HG02884 (cell line): Measurements from ENCODE around the gene KRTAP29-1.
"Not testable (repeated sequence)": the region's sequence is repeated elsewhere in the genome, so short reads cannot be mapped to it uniquely, and the experiment has no call there.

Experiments
- ATAC-seq: cut with Tn5 transposase; IDR thresholded peaks from one replicate; pipeline ENCODE4 v1.9.1; 2021; ENCODE audit warnings: mild to moderate bottlenecking, moderate library complexity; ENCODE audit not compliant: unreplicated experiment

Gene KRTAP29-1

DNA sequence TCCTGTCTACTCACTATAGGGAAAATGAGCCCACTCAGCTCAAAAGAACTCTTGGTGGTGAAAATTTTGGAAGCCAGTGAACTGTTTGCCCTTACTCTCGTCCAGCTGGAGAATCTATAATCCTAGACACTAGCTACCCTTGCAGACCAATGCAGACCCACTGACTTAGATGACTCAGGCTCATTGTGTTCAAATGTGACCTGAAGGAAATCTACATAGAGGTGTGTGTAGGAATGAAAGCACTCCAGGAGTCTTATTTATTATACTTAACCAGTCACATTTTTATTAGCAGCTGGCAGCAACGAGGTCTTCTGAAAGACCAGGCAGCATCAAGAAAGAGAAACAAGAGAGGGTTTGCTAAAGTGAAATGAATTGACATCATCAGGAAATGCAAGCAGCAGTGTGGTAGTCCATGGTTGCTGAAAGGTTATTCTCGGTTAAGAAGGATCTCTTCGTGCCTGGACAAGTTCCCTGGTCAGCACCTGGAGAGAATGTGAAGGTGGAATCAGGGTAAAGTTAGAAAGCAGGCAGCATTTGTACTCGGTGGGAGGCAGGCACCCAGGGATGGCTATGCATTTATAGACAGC lies 1.4 kb downstream of the KRTAP29-1 start:
- ATAC-seq = no peak

DNA sequence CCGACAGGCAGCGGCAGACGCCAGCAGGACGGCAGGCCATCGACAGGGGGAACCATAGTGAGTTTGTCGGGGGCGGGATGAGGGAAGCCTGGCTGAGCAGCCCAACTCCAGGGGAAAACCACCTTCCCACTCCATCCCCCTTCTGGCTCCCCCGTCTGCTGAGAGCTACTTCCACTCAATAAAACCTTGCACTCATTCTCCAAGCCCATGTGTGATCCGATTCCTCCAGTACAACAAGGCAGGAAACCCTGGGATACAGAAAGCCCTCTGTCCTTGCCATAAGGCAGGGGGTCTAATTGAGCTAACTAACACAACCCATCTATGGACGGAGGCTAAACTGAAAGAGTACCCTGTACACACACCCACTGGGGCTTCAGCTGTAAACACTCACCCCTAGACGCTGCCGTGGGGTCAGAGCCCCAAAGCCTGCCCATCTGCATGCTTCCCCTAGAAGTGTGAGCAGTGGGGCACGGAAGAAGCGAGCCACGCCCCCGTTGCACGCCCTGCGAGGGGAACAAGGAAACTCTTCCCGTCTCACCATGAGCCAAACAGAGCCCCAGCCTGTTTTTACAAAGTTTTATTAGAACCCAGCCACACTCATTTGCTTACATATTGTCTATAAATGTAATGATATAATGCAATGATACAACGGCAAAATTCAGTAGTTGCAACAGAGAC lies 4.1 kb downstream of the KRTAP29-1 start:
- ATAC-seq = no peak

DNA sequence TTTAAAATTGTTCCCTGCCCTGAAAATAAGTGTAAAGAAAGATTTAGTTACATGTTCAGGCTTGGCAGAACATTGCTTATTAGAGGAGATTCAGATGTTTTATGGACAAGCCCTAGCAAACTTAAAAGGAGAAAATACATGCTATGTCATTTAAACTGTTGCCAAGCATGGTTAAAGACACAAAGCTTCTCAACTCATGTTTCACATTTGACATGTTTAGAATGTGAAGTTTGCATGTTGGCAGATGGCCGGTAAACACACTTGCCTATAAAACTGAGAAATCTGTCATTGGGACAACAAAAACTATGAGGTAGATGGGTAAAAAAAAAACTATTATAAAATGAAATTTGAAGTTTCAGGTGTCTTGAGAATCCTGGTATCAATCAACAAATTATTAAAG lies 5.8 kb downstream of the KRTAP29-1 start:
- no peak for ATAC-seq

DNA sequence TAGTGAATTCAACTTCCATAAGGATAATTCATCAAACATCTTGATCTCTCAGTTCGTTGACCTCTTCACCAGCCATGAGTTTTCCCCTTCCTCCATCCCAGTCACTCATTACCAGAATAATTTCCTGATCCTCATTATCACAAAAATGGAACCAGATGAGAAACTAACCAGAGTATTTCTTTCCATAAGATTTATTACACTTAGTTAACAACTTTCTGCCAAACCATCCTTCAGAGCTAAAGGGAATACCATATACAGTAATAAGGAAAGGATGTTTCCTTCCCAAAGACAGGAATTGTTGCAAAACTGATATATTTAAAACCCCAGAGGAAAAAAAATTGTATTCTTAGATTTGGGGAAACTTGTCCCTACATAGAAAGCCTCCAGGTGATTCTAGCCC lies 8.6 kb downstream of the KRTAP29-1 start:
- no peak for ATAC-seq

DNA sequence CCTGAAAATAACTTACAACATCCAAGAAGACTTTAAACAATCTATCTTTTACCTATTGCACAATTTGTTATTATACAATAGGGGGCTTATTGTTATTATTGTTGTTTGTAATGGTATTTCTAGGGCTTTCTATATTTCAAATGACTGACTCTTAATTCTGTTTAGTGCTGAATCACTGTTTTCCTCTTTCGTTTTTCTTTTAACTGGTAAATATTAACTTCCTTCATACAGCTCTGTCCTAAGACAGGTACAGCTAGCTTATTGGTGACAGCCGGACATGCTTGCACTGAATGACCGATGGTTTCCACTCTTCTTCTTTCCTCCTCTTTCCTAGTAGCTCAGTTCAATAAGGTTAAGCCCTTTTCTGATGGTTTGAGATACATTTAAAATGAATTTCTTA lies 15.6 kb downstream of the KRTAP29-1 start:
- ATAC-seq = no peak

DNA sequence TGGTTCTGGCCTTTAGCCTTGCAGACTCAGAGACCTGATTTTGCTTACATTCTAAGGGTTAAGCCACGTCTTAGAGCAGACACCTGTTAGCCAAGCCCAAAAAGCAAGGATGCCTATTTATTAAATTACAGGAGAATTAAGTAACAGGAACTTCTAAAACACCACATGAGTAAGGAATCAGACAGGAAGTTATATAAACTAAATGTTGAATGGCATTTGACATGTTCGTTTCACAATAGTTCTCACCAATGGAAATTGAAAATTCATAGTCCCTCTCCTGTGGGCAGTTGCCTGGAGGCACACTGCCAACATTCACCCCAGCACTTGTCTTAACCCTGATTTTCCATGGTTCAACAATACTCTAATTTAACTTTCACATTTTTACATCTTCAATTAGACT lies 18.1 kb downstream of the KRTAP29-1 start:
- ATAC-seq = no peak

DNA sequence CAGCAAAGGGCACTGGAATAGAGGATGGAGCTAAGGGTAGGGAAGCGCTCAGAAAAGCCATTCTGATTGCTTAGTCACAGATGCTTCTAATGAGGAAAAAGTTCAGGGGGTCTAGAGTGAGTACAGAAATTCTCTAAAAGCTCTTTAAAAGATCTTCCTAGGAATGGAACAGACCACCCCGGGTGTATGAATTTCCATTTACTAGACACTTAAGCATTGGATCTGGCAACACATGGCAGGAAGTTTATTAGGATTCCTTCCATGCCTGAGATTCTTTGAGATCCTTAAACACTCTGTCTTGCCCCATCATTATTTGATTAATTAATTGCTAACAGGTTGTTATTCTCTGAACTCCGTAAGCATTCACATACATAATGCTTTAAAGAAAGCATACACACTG lies 18.6 kb downstream of the KRTAP29-1 start:
- ATAC-seq = no peak

DNA sequence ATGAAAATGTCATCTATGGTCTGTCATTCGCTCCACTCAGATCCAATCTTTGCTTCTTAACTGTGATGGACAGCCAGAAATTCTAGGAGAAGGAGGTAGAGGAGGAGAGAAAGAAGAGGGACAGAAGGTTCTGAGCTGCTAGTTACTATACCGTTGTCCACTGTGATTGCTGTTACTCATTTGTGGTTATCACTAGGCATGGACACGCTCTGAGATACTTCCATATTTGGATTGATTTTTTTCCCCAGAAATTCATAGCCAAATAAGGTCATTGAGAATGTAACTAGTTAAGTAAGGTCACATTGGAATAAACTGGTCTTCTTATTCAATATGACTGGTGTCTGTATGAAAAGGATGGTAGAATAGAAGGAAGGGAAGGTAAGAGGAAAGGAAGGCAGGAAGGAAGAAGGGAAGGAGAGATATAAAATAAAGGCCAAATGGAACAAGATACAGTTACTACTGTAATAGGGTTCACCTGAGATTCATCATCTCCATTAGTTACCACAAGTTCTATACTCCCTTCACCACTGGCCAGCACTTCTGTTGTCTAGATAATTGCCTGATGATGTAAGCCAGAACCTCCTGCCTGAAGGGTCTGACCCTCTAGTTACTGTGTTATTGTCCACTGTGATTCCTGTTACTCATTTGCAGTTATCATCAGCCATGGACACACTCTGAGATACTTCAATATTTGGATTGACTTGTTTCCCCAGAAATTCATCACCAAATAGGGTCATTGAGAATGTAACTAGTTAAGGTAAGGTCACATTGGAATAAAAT lies 24.3 kb downstream of the KRTAP29-1 start:
- ATAC-seq = no peak

DNA sequence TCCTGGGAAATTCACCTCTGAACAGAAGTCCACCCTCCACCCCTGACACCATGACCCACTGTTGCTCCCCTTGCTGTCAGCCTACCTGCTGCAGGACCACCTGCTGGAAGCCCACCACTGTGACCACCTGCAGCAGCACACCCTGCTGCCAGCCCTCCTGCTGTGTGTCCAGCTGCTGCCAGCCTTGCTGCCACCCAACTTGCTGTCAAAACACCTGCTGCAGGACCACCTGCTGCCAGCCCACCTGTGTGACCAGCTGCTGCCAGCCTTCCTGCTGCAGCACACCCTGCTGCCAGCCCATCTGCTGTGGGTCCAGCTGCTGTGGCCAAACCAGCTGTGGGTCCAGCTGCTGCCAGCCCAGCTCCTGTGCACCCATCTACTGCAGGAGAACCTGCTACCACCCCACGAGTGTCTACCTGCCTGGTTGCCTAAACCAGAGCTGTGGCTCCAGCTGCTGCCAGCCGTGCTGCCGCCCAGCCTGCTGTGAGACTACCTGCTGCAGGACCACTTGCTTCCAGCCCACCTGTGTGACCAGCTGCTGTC lies 26.9 kb downstream of the KRTAP29-1 start, which contains the start of gene KRTAP9-7:
Gene KRTAP9-7, plus strand, starts transcription at position 51 of the 543 bp plus-strand sequence. Its CDS starts 0 bp downstream, at position 51.
- not testable (repeated sequence) for ATAC-seq

DNA sequence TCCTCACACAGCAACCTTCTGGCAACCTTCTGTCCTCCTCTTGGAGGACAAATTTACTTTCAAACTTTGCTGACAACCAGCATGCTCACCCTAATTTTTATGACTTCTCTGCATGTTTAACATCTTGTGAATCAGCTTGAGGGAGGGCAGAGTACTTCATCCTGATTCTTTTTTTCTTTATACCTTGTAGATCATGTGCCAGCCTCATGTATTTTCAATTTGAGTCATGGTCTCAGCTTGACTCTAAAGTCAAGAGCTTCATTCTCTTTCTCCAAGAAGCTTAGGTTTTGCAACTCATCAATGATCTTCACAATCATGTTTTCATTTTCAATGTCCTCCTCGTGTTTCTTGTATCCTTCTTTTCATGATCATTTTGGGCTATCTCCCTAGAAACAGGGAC lies 30.8 kb downstream of the KRTAP29-1 start:
- no peak for ATAC-seq

DNA sequence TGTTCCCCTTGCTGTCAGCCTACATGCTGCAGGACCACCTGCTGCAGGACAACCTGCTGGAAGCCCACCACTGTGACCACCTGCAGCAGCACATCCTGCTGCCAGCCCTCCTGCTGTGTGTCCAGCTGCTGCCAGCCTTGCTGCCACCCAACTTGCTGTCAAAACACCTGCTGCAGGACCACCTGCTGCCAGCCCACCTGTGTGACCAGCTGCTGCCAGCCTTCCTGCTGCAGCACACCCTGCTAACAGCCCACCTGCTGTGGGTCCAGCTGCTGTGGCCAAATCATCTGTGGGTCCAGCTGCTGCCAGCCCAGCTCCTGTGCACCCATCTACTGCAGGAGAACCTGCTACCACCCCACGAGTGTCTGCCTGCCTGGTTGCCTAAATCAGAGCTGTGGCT lies 31.3 kb downstream of the KRTAP29-1 start:
- not testable (repeated sequence) for ATAC-seq

DNA sequence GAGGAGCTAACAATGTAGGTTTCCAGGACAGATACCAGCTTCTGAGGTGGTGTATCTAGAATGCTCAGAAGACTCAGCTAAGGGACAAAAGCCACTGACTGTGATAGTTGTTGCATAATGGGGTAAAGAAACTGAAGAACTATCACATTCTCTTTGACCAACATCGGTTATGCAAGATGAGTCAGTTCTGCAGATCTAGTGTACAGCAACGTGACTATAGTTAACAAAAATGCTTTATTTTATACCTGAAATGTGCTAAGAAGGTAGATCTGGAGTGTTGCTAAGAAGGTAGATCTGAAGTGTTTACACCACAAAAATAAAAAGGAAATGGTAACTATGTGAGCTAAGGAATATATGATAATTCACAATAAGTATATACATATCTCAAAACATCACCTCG lies 34.9 kb downstream of the KRTAP29-1 start:
- no peak for ATAC-seq

DNA sequence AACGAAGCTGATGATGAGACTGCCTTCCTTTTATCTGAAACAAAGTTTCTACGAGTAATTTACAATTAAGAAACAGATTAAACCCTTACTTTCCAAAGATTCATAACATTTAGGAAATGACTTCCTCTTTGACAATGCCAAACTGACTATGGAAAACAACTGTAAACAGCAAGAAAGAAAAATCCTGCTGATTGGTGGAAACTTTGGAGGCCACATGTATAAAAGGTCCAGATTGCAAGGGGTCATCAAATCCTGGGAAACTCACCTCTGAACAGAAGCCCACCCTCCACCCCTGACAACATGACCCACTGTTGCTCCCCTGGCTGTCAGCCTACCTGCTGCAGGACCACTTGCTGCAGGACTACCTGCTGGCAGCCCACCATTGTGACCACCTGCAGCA lies 37.6 kb downstream of the KRTAP29-1 start, which contains the start of gene KRTAP9-6:
Gene KRTAP9-6, plus strand, starts transcription at position 301 of the 400 bp plus-strand sequence. Its CDS starts 0 bp downstream, at position 301.
- ATAC-seq = no peak

DNA sequence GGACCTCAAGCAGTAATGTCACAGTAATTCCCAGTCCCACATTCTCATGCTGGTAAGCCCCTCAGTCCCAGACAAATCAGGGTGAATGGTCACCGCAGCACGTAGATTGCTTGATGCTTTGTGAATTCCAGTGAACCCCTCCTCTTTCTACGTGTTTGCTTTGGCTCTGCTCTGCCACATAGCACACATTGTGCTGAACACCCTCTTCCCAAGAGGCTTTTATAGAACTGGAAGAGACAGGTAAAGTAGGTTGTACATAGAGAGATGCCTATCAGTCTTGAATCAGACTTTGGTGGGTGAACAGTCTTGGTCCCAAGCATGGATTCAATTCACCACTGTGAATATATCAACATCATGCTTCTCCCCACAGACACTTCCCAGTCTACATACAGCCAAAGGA lies 38.1 kb downstream of the KRTAP29-1 start:
- ATAC-seq = no peak

DNA sequence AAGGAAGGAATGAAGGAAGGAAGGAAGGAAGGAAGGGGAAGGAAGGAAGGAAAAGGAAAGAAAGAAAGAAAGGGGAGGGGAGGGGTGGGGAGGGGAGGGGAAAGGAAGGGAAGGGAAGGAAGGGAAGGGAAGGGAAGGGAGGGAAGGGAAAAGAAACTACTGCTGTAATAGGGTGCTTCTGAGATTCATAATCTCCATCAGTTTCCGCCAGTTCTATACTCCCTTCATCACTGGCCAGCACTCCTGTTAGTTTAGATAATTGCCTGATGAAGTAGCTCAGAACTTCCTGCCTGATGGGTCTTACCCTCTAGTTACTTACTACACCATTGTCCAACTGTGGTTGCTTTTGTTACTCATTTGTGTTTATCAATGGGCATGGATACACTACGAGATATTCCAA lies 39.4 kb downstream of the KRTAP29-1 start:
- no peak for ATAC-seq

DNA sequence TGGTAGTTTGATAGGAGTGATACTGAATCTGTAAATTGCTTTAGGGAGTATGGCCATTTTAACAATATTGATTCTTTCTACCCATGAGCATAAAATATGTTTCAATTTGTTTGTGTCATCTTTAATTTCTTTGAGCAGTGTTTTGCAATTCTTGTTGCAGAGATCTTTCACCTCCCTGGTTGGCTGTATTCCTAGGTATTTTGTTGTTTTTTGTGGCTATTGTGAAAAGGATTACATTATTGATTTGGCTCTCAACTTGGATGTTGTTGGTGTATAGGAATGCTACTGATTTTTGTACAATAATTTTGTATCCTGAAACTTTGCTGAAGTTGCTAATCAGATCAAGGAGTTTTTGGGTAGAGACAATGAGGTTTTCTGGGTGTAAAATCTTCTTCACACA lies 44.2 kb downstream of the KRTAP29-1 start:
- no peak for ATAC-seq

DNA sequence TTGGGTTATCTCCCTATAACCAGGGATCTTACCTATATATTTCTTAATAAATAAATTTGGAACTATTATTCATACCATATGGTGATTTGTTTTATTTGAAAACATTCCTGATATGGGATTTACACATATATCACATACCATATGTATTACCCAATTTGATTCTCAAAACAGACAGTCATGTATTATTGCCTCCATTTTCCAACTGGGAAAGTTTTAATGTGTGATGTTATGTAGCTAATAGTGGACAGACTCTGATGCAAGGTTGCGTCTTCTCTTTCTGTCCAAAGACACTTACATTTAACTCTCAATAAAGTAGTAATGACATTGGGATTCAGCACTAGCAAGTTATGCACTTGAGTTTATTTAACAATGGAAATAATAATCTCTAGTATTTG lies 46.4 kb downstream of the KRTAP29-1 start:
- ATAC-seq = no peak

DNA sequence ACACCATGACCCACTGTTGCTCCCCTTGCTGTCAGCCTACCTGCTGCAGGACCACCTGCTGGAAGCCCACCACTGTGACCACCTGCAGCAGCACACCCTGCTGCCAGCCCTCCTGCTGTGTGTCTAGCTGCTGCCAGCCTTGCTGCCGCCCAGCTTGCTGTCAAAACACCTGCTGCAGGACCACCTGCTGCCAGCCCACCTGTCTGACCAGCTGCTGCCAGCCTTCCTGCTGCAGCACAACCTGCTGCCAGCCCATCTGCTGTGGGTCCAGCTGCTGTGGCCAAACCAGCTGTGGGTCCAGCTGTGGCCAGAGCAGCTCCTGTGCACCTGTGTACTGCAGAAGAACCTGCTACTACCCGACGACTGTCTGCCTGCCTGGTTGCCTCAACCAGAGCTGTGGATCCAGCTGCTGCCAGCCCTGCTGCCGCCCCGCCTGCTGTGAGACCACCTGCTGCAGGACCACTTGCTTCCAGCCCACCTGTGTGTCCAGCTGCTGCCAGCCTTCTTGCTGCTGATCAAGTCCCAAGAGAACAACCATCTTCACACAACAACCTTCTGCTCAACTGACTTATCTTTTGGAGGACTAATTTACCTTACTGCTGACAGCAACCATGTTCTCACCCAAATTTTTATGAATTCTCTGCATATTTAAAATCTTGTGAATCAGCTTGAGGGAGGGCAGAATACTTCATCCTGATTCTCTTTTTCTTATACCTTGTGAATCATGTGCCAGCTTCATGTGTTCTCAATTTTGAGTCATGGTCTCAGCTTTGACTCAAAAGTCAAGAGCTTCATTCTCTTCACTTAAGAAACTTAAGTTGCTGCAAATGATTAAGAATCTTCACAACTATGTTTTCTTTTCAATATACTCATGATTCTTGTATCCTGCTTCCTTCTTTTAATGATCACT lies 47.0 kb downstream of the KRTAP29-1 start, which contains the start of gene KRTAP9-9:
Gene KRTAP9-9, plus strand, starts transcription at position 4 of the 910 bp plus-strand sequence.
- not testable (repeated sequence) for ATAC-seq

DNA sequence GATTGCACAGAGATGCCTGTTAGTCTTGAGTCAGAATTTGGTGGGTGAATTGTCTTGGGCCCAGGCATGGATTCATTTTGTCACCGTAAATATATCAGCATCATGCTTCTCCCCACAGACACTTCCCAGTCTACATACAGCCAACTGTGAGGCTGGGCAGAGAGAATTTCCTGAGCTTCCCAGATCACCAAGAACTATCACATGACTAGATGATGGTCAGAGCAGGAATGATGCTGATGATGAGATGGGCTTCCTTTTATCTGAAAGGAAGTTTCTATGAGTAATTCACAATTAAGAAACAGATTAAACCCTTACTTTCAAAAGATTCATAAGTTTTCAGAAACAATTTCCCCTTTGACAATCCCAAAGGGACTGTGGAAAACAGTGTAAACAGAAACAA lies 47.8 kb downstream of the KRTAP29-1 start:
- no peak for ATAC-seq
